ENCODE data around the gene OBP2A. TPM values are rescaled to one million over a fixed set of nuclear protein-coding genes. Genes with fewer than 3 reads are reported as not detected.

The OBP2A gene
- total RNA-seq, 1 donor from 2014 or later, result not detected

DNA sequence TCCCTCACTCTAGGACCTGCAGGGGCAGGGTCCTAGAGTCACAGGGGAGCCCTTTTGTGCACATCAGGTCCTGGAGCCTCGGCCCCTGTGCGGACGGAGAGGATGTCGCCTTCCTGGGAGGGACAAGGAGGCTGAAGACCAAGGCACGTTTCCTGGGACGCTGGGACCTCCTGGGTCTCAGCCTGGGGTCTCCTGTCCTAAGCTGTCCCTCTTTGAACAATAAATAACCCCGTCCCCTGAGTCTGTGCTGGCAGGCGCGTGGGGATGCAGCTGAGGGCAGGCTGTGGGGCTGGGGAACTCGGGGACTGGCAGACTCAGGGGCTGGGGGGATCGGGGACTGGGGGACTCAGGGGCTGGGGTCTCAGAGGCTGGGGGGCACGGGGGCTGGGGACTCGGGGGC lies 46.7 kb downstream of the OBP2A start:
- H3K4me1 Mint-ChIP-seq, result no peaks in the 10 kb centered on the region
- H3K27ac Mint-ChIP-seq (ENCODE audit: unreplicated experiment), result no peak overlapping the region
- TF ChIP-seq, protein P1, sequence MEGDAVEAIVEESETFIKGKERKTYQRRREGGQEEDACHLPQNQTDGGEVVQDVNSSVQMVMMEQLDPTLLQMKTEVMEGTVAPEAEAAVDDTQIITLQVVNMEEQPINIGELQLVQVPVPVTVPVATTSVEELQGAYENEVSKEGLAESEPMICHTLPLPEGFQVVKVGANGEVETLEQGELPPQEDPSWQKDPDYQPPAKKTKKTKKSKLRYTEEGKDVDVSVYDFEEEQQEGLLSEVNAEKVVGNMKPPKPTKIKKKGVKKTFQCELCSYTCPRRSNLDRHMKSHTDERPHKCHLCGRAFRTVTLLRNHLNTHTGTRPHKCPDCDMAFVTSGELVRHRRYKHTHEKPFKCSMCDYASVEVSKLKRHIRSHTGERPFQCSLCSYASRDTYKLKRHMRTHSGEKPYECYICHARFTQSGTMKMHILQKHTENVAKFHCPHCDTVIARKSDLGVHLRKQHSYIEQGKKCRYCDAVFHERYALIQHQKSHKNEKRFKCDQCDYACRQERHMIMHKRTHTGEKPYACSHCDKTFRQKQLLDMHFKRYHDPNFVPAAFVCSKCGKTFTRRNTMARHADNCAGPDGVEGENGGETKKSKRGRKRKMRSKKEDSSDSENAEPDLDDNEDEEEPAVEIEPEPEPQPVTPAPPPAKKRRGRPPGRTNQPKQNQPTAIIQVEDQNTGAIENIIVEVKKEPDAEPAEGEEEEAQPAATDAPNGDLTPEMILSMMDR (conservative IDR thresholded peaks at IDR 0.05), result no peak
- no peaks in the 10 kb centered on the region for H3K36me3 Mint-ChIP-seq (ENCODE audit: low read depth)
- DNase-seq (ENCODE audit: low read depth, low spot score), result no peak
- peaks cover 7% of the 10 kb centered on the region for H3K27me3 Mint-ChIP-seq (ENCODE audit: low read depth)
- peaks cover 8% of the 10 kb centered on the region for H3K9me3 Mint-ChIP-seq
- no peak overlapping the region for H3K4me3 Mint-ChIP-seq

DNA sequence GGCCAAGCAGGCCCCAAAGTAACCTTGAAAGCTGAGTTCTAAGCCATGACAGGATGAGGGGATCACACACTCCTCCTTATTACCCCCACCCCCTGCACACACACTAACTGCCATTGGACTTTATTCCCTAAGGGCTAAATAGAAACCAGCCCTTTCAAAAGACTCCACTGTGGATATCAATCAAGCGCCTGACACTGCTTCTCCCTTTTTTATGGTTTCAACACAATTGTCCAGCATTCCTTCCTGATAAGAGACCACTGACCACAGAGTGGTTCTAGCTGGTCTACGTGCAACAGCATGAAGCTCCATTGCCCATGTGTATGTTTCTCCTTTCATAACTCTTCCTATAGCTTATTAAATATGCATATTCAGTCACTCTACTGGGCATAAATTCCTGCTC lies 50.3 kb downstream of the OBP2A start:
- no peak overlapping the region for H3K27ac Mint-ChIP-seq (ENCODE audit: unreplicated experiment)
- peaks cover 5% of the 10 kb centered on the region for H3K4me1 Mint-ChIP-seq
- H3K27me3 Mint-ChIP-seq (ENCODE audit: low read depth), result peaks cover 11% of the 10 kb centered on the region
- DNase-seq (ENCODE audit: low read depth, low spot score), result no peak
- no peaks in the 10 kb centered on the region for H3K36me3 Mint-ChIP-seq (ENCODE audit: low read depth)
- TF ChIP-seq, protein P1 (conservative IDR thresholded peaks at IDR 0.05), result no peak
- H3K9me3 Mint-ChIP-seq, result peaks cover 8% of the 10 kb centered on the region
- H3K4me3 Mint-ChIP-seq, result no peak overlapping the region

Other genes with a start within 250 kb of the OBP2A start
- 27.5 and 32.4 TPM in 2 replicates for gene PPP1R26, start 66.3 kb upstream of the OBP2A start, total RNA-seq
- 59.8 and 60.6 TPM in 2 replicates for gene MRPS2, start 45.4 kb upstream of the OBP2A start, total RNA-seq
- gene LCN1, start 24.7 kb upstream of the OBP2A start, total RNA-seq, result not detected in 2 replicates
- not detected in 2 replicates for gene PAEP, start 15.6 kb downstream of the OBP2A start, total RNA-seq
- not detected in 2 replicates for gene GLT6D1, start 93.4 kb downstream of the OBP2A start, total RNA-seq
- gene LCN9, start 117.2 kb downstream of the OBP2A start, total RNA-seq, result 0.30 and 0.66 TPM in 2 replicates
- gene SOHLH1, start 153.4 kb downstream of the OBP2A start, total RNA-seq, result not detected in 2 replicates
- gene KCNT1, start 156.1 kb downstream of the OBP2A start, total RNA-seq, result 0.14 TPM in 1 of 2 replicates, not detected in the other